Nephron progenitor cell (in vitro differentiated cells): ENCODE results near the gene NUP210.

ENCODE experiments used
- DNase-seq: peaks from one replicate; pipeline ENCODE4 v3.0.0; 2021
- H3K27ac Mint-ChIP-seq: 2 replicates; pipeline ENCODE4 v1.8.0; 2021; ENCODE audit warnings: mild to moderate bottlenecking, moderate library complexity, mixed read lengths
- H3K27me3 Mint-ChIP-seq: 2 replicates; pipeline ENCODE4 v1.8.0; 2021; ENCODE audit warnings: mild to moderate bottlenecking, low read depth, mixed read lengths; ENCODE audit not compliant: poor library complexity
- H3K36me3 Mint-ChIP-seq: 2 replicates; pipeline ENCODE4 v1.8.0; 2021; ENCODE audit warnings: low read depth, mixed read lengths
- H3K4me1 Mint-ChIP-seq: 2 replicates; pipeline ENCODE4 v1.8.0; 2021; ENCODE audit warnings: mixed read lengths
- H3K4me3 Mint-ChIP-seq: 2 replicates; pipeline ENCODE4 v1.8.0; 2021; ENCODE audit warnings: mild to moderate bottlenecking, moderate library complexity, mixed read lengths
- H3K9me3 Mint-ChIP-seq: 2 replicates; pipeline ENCODE4 v1.8.0; 2021; ENCODE audit warnings: mild to moderate bottlenecking, moderate library complexity, mixed read lengths
- CTCF ChIP-seq: fragments of 200-600 bp; sonication (generic); IDR thresholded peaks from 2 replicates; pipeline ENCODE4 v1.5.0; 2021; ENCODE audit warnings: antibody characterized with exemption

NUP210 gene

GRCh38 chr3:13303410-13303809, 116.7 kb downstream of the NUP210 start:
- H3K4me3 Mint-ChIP-seq = no peak overlapping the region
- H3K36me3 Mint-ChIP-seq = no peaks in the 10 kb centered on the region
- no peak for DNase-seq
- H3K4me1 Mint-ChIP-seq = peaks cover 24% of the 10 kb centered on the region
- H3K27ac Mint-ChIP-seq = no peak overlapping the region
- H3K27me3 Mint-ChIP-seq = peaks cover 7% of the 10 kb centered on the region
- H3K9me3 Mint-ChIP-seq = no peaks in the 10 kb centered on the region
- TF ChIP-seq CTCF = no peak

- Mint-ChIP-seq H3K9me3 (no peaks in the 10 kb centered on the region), H3K4me1 (peaks cover 39% of the 10 kb centered on the region), H3K27me3 (peaks cover 7% of the 10 kb centered on the region), H3K27ac (no peak overlapping the region), H3K4me3 (no peak overlapping the region), H3K36me3 (no peaks in the 10 kb centered on the region)
- peak; percentile 36 for DNase-seq
- TF ChIP-seq CTCF = no peak
Observed at GRCh38 chr3:13301286-13301987, 118.7 kb downstream of the NUP210 start.

GRCh38 chr3:13300546-13301285, 119.4 kb downstream of the NUP210 start:
- no peak overlapping the region for H3K4me3 Mint-ChIP-seq
- no peaks in the 10 kb centered on the region for H3K36me3 Mint-ChIP-seq
- TF ChIP-seq CTCF = no peak
- peaks cover 7% of the 10 kb centered on the region for H3K27me3 Mint-ChIP-seq
- H3K9me3 Mint-ChIP-seq = no peaks in the 10 kb centered on the region
- DNase-seq = no peak
- no peak overlapping the region for H3K27ac Mint-ChIP-seq
- H3K4me1 Mint-ChIP-seq = peaks cover 41% of the 10 kb centered on the region

- no peak for DNase-seq
- no peaks in the 10 kb centered on the region for H3K36me3 Mint-ChIP-seq
- H3K27me3 Mint-ChIP-seq = peaks cover 11% of the 10 kb centered on the region
- H3K4me3 Mint-ChIP-seq = no peak overlapping the region
- no peak overlapping the region for H3K27ac Mint-ChIP-seq
- TF ChIP-seq CTCF = no peak
- H3K9me3 Mint-ChIP-seq = no peaks in the 10 kb centered on the region
- peaks cover 41% of the 10 kb centered on the region for H3K4me1 Mint-ChIP-seq
Observed at GRCh38 chr3:13299531-13300155, 120.5 kb downstream of the NUP210 start.

- no peaks in the 10 kb centered on the region for H3K36me3 Mint-ChIP-seq
- H3K4me3 Mint-ChIP-seq = no peak overlapping the region
- peaks cover 58% of the 10 kb centered on the region for H3K4me1 Mint-ChIP-seq
- TF ChIP-seq CTCF = no peak
- peaks cover 15% of the 10 kb centered on the region for H3K27me3 Mint-ChIP-seq
- no peaks in the 10 kb centered on the region for H3K9me3 Mint-ChIP-seq
- no peak overlapping the region for H3K27ac Mint-ChIP-seq
- DNase-seq = no peak
Observed at GRCh38 chr3:13296662-13297061, 123.5 kb downstream of the NUP210 start.
